GM23338 (cell line): ENCODE data around the gene LDHD.

Source experiments
- CREB1 ChIP-seq: fragments of 250-450 bp; sonication (Bioruptor Pico); IDR thresholded peaks from 2 replicates; pipeline ENCODE4 v1.5.0; 2020; ENCODE audit warnings: low read depth, mild to moderate bottlenecking, moderate library complexity
- CTCF ChIP-seq, 2 experiments: fragments of 200-600 bp in 1 of 2; sonication (generic) in 1 of 2; conservative IDR thresholded peaks; 2 replicates each; pipeline versions ENCODE4 v1.5.1 to v1.6.1; 2016 to 2017; ENCODE audit warnings: antibody characterized with exemption in 2 of 2, low read depth in 2 of 2, mild to moderate bottlenecking in 2 of 2, moderate library complexity in 1 of 2
- ETS1 ChIP-seq: IDR thresholded peaks from 2 replicates; pipeline ENCODE4 v1.6.1; 2016; ENCODE audit warnings: antibody characterized with exemption
- EZH2 ChIP-seq: fragments of 200-600 bp; sonication (generic); IDR thresholded peaks from one replicate; pipeline ENCODE4 v1.8.0; 2017; ENCODE audit warnings: antibody characterized with exemption, mild to moderate bottlenecking, low read depth; ENCODE audit not compliant: unreplicated experiment
- EZH2phosphoT487 ChIP-seq: fragments of 200-600 bp; sonication (generic); IDR thresholded peaks from one replicate; pipeline ENCODE4 v1.8.1; 2018; ENCODE audit warnings: antibody characterized with exemption; ENCODE audit not compliant: unreplicated experiment
- JUNB ChIP-seq: IDR thresholded peaks from one replicate; pipeline ENCODE4 v1.6.1; 2016; ENCODE audit warnings: antibody characterized with exemption; ENCODE audit not compliant: unreplicated experiment
- NANOG ChIP-seq: IDR thresholded peaks from 2 replicates; pipeline ENCODE4 v1.6.1; 2016; ENCODE audit warnings: antibody characterized with exemption, borderline replicate concordance
- POLR2AphosphoS5 ChIP-seq: IDR thresholded peaks from 2 replicates; pipeline ENCODE4 v1.6.1; 2016; ENCODE audit warnings: antibody characterized with exemption, low read depth
- REST ChIP-seq: IDR thresholded peaks from one replicate; pipeline ENCODE4 v1.6.1; 2018; ENCODE audit warnings: antibody characterized with exemption; ENCODE audit not compliant: unreplicated experiment
- STAT1 ChIP-seq: IDR thresholded peaks from one replicate; pipeline ENCODE4 v1.6.1; 2016; ENCODE audit warnings: antibody characterized with exemption; ENCODE audit not compliant: unreplicated experiment
- ZNF114 ChIP-seq: fragments of 250-450 bp; sonication (Bioruptor Pico); IDR thresholded peaks from 2 replicates; pipeline ENCODE4 v1.5.0; 2020; ENCODE audit warnings: mild to moderate bottlenecking, moderate library complexity
- ZNF331 ChIP-seq: fragments of 250-450 bp; sonication (Bioruptor Pico); IDR thresholded peaks from 2 replicates; pipeline ENCODE4 v1.5.0; 2020; ENCODE audit warnings: low read depth, mild to moderate bottlenecking, moderate library complexity
- ZNF462 ChIP-seq: fragments of 250-450 bp; sonication (Bioruptor Pico); IDR thresholded peaks from 2 replicates; pipeline ENCODE4 v1.5.0; 2020; ENCODE audit warnings: mild to moderate bottlenecking, moderate library complexity

- TF ChIP-seq CTCF (conservative IDR thresholded peaks at IDR 0.05; ENCODE audit: low read depth in 2 of 2) (0 out of 4 replicates have a peak, but pooled peaks of 1 of the 2 experiments have one; percentile 3), EZH2phosphoT487 (no peak), POLR2AphosphoS5 (no peak), EZH2 (no peak), REST (no peak), JUNB (no peak), ETS1 (no peak), STAT1 (no peak), CREB1 (CRISPR knock-in tag) (no peak), ZNF114 (CRISPR knock-in tag) (no peak), ZNF462 (CRISPR knock-in tag) (no peak), ZNF331 (CRISPR knock-in tag) (no peak), NANOG (no peak)
These were observed 53.0 kb downstream of the LDHD start for GRCh38 chr16:75063549-75064088.
